GM12878 (cell line): ENCODE data around the gene SERTAD2. TPM values are rescaled to one million over a fixed set of nuclear protein-coding genes. Genes with fewer than 3 reads are reported as not detected.

Experiments
- ATAC-seq: fragments of 200-7000 bp; cut with Tn5 transposase; 3 replicates; pipeline ENCODE4 v1.9.1; 2020; ENCODE audit warnings: mild to moderate bottlenecking, moderate library complexity
- BruUV-seq: library from RNA; stranded (reverse); fragments of 400-500 nt; replicated peaks from 2 replicates; lab custom pipeline; 2021; lab: Mats Ljungman, UMichigan
- CTCF ChIA-PET: fragments of 300-600 bp; sonication (Branson Sonifier 250); formaldehyde crosslinking; extraction: SDS; loops from one replicate; lab custom pipeline; 2021; ENCODE audit warnings: inconsistent platforms; lab: Yijun Ruan, JAX
- POLR2A ChIA-PET: fragments of 350-600 bp; formaldehyde crosslinking; extraction: SDS; loops from one replicate; lab custom pipeline; 2021; ENCODE audit warnings: inconsistent platforms; lab: Charles Lee
- RAD21 ChIA-PET: fragments of 300-600 bp; sonication (Branson Sonifier 250); formaldehyde crosslinking; loops from one replicate; lab custom pipeline; 2023; ENCODE audit warnings: antibody characterized with exemption; ENCODE audit not compliant: unreplicated experiment; lab: Charles Lee
- SMC1A ChIA-PET: fragments of 300-600 bp; sonication (Branson Sonifier 250); formaldehyde crosslinking; loops from one replicate; lab custom pipeline; 2023; ENCODE audit not compliant: unreplicated experiment, uncharacterized antibody; lab: Charles Lee
- DNase-seq: peaks from one replicate; pipeline ENCODE4 v3.0.0-alpha.2; 2011; ENCODE audit warnings: low read depth, low spot score
- FAIRE-seq: peaks from 3 replicates; lab custom pipeline; 2011; peaks lifted over from hg19 to GRCh38; lab: Jason Lieb, UNC
- H2AFZ ChIP-seq: 2 replicates; pipeline ENCODE4 v1.6.0; 2011; ENCODE audit warnings: low read depth, low read length, control low read depth; ENCODE audit not compliant: control insufficient read depth
- H3K27ac ChIP-seq: 2 replicates; pipeline ENCODE4 v1.5.1; 2011; ENCODE audit warnings: control low read depth; ENCODE audit not compliant: control insufficient read depth, insufficient read depth
- H3K27me3 ChIP-seq, 2 experiments: replicated peaks in 1 of 2; 2 replicates each; pipeline versions ENCODE4 v1.6.0 to v1.6.1; 2011; ENCODE audit warnings: low read length in 1 of 2; ENCODE audit not compliant: control insufficient read depth in 2 of 2, insufficient read depth in 2 of 2
- H3K36me3 ChIP-seq, 2 experiments: 2 replicates each; pipeline ENCODE4 v1.5.1; 2011; ENCODE audit warnings: low read length in 1 of 2; ENCODE audit not compliant: control insufficient read depth in 2 of 2, insufficient read depth in 2 of 2
- H3K4me1 ChIP-seq: 2 replicates; pipeline ENCODE4 v1.6.1; 2011; ENCODE audit warnings: mild to moderate bottlenecking, low read length, moderate library complexity, mixed read lengths; ENCODE audit not compliant: control insufficient read depth, insufficient read depth
- H3K4me2 ChIP-seq: 2 replicates; pipeline ENCODE4 v1.6.0; 2011; ENCODE audit warnings: control low read depth; ENCODE audit not compliant: control insufficient read depth, insufficient read depth
- H3K4me3 ChIP-seq: fragments of 200-600 bp; sonication (generic); 2 replicates; pipeline ENCODE4 v1.5.1; 2016
- H3K79me2 ChIP-seq: 2 replicates; pipeline ENCODE4 v1.6.0; 2011; ENCODE audit warnings: low read length; ENCODE audit not compliant: control insufficient read depth, insufficient read depth
- H3K9ac ChIP-seq: 2 replicates; pipeline ENCODE4 v1.8.0; 2011; ENCODE audit warnings: low read length, control low read depth, mixed read lengths; ENCODE audit not compliant: control insufficient read depth, insufficient read depth
- H3K9me3 ChIP-seq: replicated peaks from 3 replicates; pipeline ENCODE4 v1.5.1; 2011; ENCODE audit warnings: mild to moderate bottlenecking, low read length; ENCODE audit not compliant: control insufficient read depth, insufficient read depth
- H4K20me1 ChIP-seq: 2 replicates; pipeline ENCODE4 v1.6.0; 2011; ENCODE audit not compliant: control insufficient read depth, insufficient read depth
- BHLHE40 ChIP-seq, 2 experiments: fragments of 450-650 bp in 1 of 2; IDR thresholded peaks; 2 replicates each; pipeline ENCODE4 v1.6.1; 2011 to 2017; ENCODE audit warnings: low read depth in 2 of 2, borderline replicate concordance in 1 of 2, improper control_type of control experiment in 1 of 2, low read length in 1 of 2, mild to moderate bottlenecking in 1 of 2
- WGBS: methylation state at CpG from one replicate; pipeline ENCODE4 v1.1.6; 2016; ENCODE audit warnings: low lambda C conversion rate; ENCODE audit not compliant: insufficient replicate concordance, insufficient coverage; ENCODE audit errors: missing lambda C conversion rate; 5-methylcytosine and 5-hydroxymethylcytosine counted together
- in situ Hi-C: fragments of 300-500 bp; cut with MboI; formaldehyde crosslinking; loops from 9 replicates; pipeline ENCODE4 v1.14.3; 2018; ENCODE audit warnings: mixed read lengths
- intact Hi-C: fragments of 100-400 bp; cut with micrococcal nuclease; formaldehyde crosslinking; loops from one replicate; pipeline ENCODE4 v1.14.2; 2022; ENCODE audit not compliant: unreplicated experiment
- polyA plus RNA-seq, 11 experiments: library from polyadenylated mRNA; depleted of rRNA in 4 of 11; unstranded in 6 of 11; stranded (reverse) in 5 of 11; fragments of >200 nt; fragmentation: Nextera tagmentation in 4 of 11; fragmentation: Illumina TruSeq in 1 of 11; extraction: Ambion mirVana in 4 of 11; extraction: Trizol in 1 of 11; gene quantifications; 1 replicate in 1 of 11; 2 replicates in 10 of 11; pipeline versions ENCODE4 v1.2.1 to v1.2.3, GENCODE V29; 2011 to 2016; ENCODE audit warnings: inconsistent platforms in 2 of 11, missing spikeins in 2 of 11, low read depth in 1 of 11
- total RNA-seq, 4 experiments: library from RNA; depleted of rRNA in 3 of 4; stranded (reverse); fragments of >200 nt in 3 of 4; fragmentation: Illumina TruSeq in 1 of 4; extraction: Trizol in 1 of 4; gene quantifications; 2 replicates each; pipeline versions ENCODE4 v1.2.1 to v1.2.3, GENCODE V29; 2013 to 2021
- TF ChIP-seq, protein P1 (sequence below), 3 experiments: IDR thresholded peaks in 2 of 3; conservative IDR thresholded peaks in 1 of 3; 2 replicates each; pipeline ENCODE4 v1.5.1; 2011; ENCODE audit warnings: low read depth in 3 of 3, low read length in 3 of 3, mild to moderate bottlenecking in 3 of 3, control low read depth in 2 of 3, moderate library complexity in 2 of 3, inconsistent platforms in 1 of 3, mixed read lengths in 1 of 3; ENCODE audit not compliant: control insufficient read depth in 2 of 3, insufficient read depth in 1 of 3; ENCODE audit errors: extremely low read depth in 1 of 3
- TF ChIP-seq, protein P2 (sequence below): fragments of 450-650 bp; IDR thresholded peaks from 2 replicates; pipeline ENCODE4 v1.6.1; 2016; ENCODE audit warnings: mild to moderate bottlenecking
- TF ChIP-seq, protein P3 (sequence below): IDR thresholded peaks from 2 replicates; pipeline ENCODE4 v1.6.1; 2011; ENCODE audit warnings: mild to moderate bottlenecking, low read depth, low read length, moderate library complexity; ENCODE audit not compliant: insufficient replicate concordance

The SERTAD2 gene
- total and polyA plus RNA-seq, 10 of the 15 experiments (the other 5 are each of a cell fraction or from before 2014, with no cell fraction given): 7.9 to 28.7 (median 20.1) TPM

DNA sequence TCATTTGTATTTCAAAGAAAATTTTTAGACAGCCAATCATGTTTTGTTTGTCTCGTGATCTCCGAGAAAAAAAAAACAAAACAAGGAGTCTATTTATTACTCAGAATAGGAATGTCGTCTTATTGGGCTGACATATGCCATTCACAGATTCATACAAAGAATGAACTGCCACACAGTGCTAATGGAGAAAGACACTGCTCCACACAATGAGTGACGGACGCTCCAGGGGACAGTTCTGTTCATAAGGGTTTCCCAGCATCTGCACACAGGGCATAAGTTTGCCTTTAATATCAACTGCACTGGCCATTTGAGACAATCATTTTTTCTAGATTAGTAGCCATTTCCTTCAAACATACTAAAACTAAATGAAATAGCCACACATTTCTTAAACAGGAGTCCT lies 3.4 kb downstream of the SERTAD2 start:
- H3K79me2 ChIP-seq: peaks cover 98% of the 10 kb centered on the region
- peak overlapping the region; percentile 95 for H3K4me3 ChIP-seq
- intact Hi-C loops (loop anchor here (5.0 kb wide), 2 partner anchors 267 to 337 kb away; partner anchors contain the start of gene SLC1A4), in situ Hi-C loops (no loop called here)
- RAD21 ChIA-PET: interaction anchor here (0.7 to 15.4 kb wide), 29 partner anchors 6 to 323 kb away, joined by 3 to 514 read pairs (median 14); partner anchors contain the start of gene AFTPH
- peaks cover 21% of the 10 kb centered on the region for H3K4me1 ChIP-seq
- no peak for DNase-seq
- TF ChIP-seq, protein P1, sequence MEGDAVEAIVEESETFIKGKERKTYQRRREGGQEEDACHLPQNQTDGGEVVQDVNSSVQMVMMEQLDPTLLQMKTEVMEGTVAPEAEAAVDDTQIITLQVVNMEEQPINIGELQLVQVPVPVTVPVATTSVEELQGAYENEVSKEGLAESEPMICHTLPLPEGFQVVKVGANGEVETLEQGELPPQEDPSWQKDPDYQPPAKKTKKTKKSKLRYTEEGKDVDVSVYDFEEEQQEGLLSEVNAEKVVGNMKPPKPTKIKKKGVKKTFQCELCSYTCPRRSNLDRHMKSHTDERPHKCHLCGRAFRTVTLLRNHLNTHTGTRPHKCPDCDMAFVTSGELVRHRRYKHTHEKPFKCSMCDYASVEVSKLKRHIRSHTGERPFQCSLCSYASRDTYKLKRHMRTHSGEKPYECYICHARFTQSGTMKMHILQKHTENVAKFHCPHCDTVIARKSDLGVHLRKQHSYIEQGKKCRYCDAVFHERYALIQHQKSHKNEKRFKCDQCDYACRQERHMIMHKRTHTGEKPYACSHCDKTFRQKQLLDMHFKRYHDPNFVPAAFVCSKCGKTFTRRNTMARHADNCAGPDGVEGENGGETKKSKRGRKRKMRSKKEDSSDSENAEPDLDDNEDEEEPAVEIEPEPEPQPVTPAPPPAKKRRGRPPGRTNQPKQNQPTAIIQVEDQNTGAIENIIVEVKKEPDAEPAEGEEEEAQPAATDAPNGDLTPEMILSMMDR (IDR thresholded peaks at IDR 0.05 in 2 of 3, conservative IDR thresholded peaks at IDR 0.05 in 1 of 3; ENCODE audit: control insufficient read depth in 2 of 3, extremely low read depth in 1 of 3, insufficient read depth in 1 of 3, low read depth in 3 of 3, low read length in 3 of 3): no peak
- TF ChIP-seq, protein P2, sequence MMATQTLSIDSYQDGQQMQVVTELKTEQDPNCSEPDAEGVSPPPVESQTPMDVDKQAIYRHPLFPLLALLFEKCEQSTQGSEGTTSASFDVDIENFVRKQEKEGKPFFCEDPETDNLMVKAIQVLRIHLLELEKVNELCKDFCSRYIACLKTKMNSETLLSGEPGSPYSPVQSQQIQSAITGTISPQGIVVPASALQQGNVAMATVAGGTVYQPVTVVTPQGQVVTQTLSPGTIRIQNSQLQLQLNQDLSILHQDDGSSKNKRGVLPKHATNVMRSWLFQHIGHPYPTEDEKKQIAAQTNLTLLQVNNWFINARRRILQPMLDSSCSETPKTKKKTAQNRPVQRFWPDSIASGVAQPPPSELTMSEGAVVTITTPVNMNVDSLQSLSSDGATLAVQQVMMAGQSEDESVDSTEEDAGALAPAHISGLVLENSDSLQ: peak; percentile 59; the same call in 1 of the 2 replicates
- TF ChIP-seq, protein P3, sequence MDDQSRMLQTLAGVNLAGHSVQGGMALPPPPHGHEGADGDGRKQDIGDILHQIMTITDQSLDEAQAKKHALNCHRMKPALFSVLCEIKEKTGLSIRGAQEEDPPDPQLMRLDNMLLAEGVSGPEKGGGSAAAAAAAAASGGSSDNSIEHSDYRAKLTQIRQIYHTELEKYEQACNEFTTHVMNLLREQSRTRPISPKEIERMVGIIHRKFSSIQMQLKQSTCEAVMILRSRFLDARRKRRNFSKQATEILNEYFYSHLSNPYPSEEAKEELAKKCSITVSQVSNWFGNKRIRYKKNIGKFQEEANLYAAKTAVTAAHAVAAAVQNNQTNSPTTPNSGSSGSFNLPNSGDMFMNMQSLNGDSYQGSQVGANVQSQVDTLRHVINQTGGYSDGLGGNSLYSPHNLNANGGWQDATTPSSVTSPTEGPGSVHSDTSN: peak; percentile 47
- peak in 1 of 2 experiments; percentile 26; a peak in 1 of 4 replicates for TF ChIP-seq BHLHE40 (IDR thresholded peaks at IDR 0.05; ENCODE audit: borderline replicate concordance in 1 of 2, low read depth in 2 of 2, low read length in 1 of 2)
- peak overlapping the region; percentile 25 for H3K9ac ChIP-seq
- BruUV-seq: no TSS peak
- 0 out of 2 replicates have a peak, but pooled peaks cover 4% of the 10 kb centered on the region for H4K20me1 ChIP-seq
- H3K36me3 ChIP-seq: no peaks in the 10 kb centered on the region
- peak overlapping the region; percentile 77 for H3K27ac ChIP-seq
- CTCF ChIA-PET: interaction anchor here (0.7 to 14.2 kb wide), 30 partner anchors 8 to 399 kb away, joined by 3 to 154 read pairs (median 8); partner anchors contain the start of gene AFTPH
- FAIRE-seq: no peak
- WGBS: 49% methylated on average over 5 of the region's 5 CpGs
- peak overlapping the region; percentile 78 for H3K4me2 ChIP-seq
- H2AFZ ChIP-seq: no peak overlapping the region
- peak; percentile 13 for ATAC-seq
- POLR2A ChIA-PET: interaction anchor here (0.9 to 11.4 kb wide), 19 partner anchors 8 to 213 kb away, joined by 3 to 195 read pairs (median 12); partner anchors contain the start of gene AFTPH
- SMC1A ChIA-PET: interaction anchor here (0.7 to 33.0 kb wide), 32 partner anchors 5 to 266 kb away, joined by 3 to 945 read pairs (median 8); no protein-coding TSS in a partner anchor
- no peaks in the 10 kb centered on the region for H3K9me3 ChIP-seq
- H3K27me3 ChIP-seq: no peaks in the 10 kb centered on the region
